B cell (primary cell): ENCODE results near the gene DNAJB8. TPM values are rescaled to one million over a fixed set of nuclear protein-coding genes. Genes with fewer than 3 reads are reported as not detected.

Experiments used
- ATAC-seq: fragments of 200-7000 bp; cut with Tn5 transposase; one replicate; pipeline ENCODE4 v1.10.0; 2021; ENCODE audit warnings: low read depth, mild to moderate bottlenecking, moderate number of reproducible peaks, moderate library complexity
- CTCF ChIA-PET: fragments of 350-600 bp; sonication (Branson Sonifier 250); formaldehyde crosslinking; loops from one replicate; lab custom pipeline; 2021; ENCODE audit warnings: antibody characterized with exemption, inconsistent platforms; lab: Charles Lee
- POLR2A ChIA-PET: fragments of 350-600 bp; sonication (Branson Sonifier 250); formaldehyde crosslinking; loops from one replicate; lab custom pipeline; 2021; ENCODE audit warnings: antibody characterized with exemption; lab: Charles Lee
- DNase-seq: peaks from one replicate; pipeline ENCODE4 v3.0.0; 2013
- H2AFZ ChIP-seq: 2 replicates; pipeline ENCODE4 v1.6.1; 2012; ENCODE audit warnings: mild to moderate bottlenecking, low read depth, low read length; ENCODE audit not compliant: insufficient read depth, poor library complexity, severe bottlenecking
- H3K27ac ChIP-seq, 2 donors: 1 replicate in 1 of 2; 2 replicates in 1 of 2; pipeline ENCODE4 v1.5.1; 2012 to 2013; ENCODE audit warnings: low read length in 2 of 2, mild to moderate bottlenecking in 2 of 2, moderate library complexity in 1 of 2
- H3K27me3 ChIP-seq, 4 experiments: fragments of 200-600 bp in 1 of 4; sonication (generic) in 1 of 4; replicated peaks in 1 of 4; 1 replicate in 2 of 4; 2 replicates in 2 of 4; pipeline versions ENCODE4 v1.6.1 to v1.7.0; 2013 to 2016; ENCODE audit warnings: low read length in 3 of 4, mild to moderate bottlenecking in 2 of 4, mixed read lengths in 1 of 4, moderate library complexity in 1 of 4; ENCODE audit not compliant: insufficient read depth in 4 of 4, control insufficient read depth in 3 of 4; ENCODE audit errors: control extremely low read depth in 1 of 4
- H3K36me3 ChIP-seq, 2 experiments: replicated peaks in 1 of 2; 1 replicate in 1 of 2; 2 replicates in 1 of 2; pipeline versions ENCODE4 v1.6.1 to v1.7.1; 2013; ENCODE audit warnings: low read length in 1 of 2; ENCODE audit not compliant: insufficient read depth in 2 of 2, control insufficient read depth in 1 of 2; ENCODE audit errors: control extremely low read depth in 1 of 2, extremely low read depth in 1 of 2
- H3K4me1 ChIP-seq, 2 donors: fragments of 200-600 bp in 1 of 2; sonication (generic) in 1 of 2; 1 replicate in 1 of 2; 2 replicates in 1 of 2; pipeline versions ENCODE4 v1.5.1 to v1.6.1; 2013 to 2017; ENCODE audit warnings: low read length in 2 of 2; ENCODE audit not compliant: control insufficient read depth in 2 of 2, insufficient read depth in 2 of 2
- H3K4me2 ChIP-seq: replicated peaks from 2 replicates; pipeline ENCODE3; 2012; ENCODE audit warnings: mild to moderate bottlenecking, low read depth, low read length; ENCODE audit not compliant: poor library complexity, severe bottlenecking
- H3K4me3 ChIP-seq, 5 experiments: fragments of 200-600 bp in 1 of 5; sonication (generic) in 1 of 5; 1 replicate in 3 of 5; 2 replicates in 2 of 5; pipeline versions ENCODE4 v1.5.1 to v1.7.0; 2011 to 2016; ENCODE audit warnings: low read length in 4 of 5, mild to moderate bottlenecking in 4 of 5, low read depth in 2 of 5, control low read depth in 1 of 5, moderate library complexity in 1 of 5; ENCODE audit not compliant: insufficient read depth in 1 of 5; ENCODE audit errors: control extremely low read depth in 1 of 5, extremely low read depth in 1 of 5
- H3K79me2 ChIP-seq: fragments of 200-600 bp; sonication (generic); one replicate; pipeline ENCODE4 v1.6.0; 2016; ENCODE audit warnings: low read length; ENCODE audit not compliant: control insufficient read depth, insufficient read depth
- H3K9ac ChIP-seq: fragments of 200-600 bp; sonication (generic); 2 replicates; pipeline ENCODE4 v1.6.1; 2017; ENCODE audit warnings: mild to moderate bottlenecking, low read length, moderate library complexity
- H3K9me3 ChIP-seq, 3 donors: one replicate each; pipeline versions ENCODE4 v1.6.1 to v1.7.1; 2013; ENCODE audit warnings: low read length in 2 of 3; ENCODE audit not compliant: control insufficient read depth in 2 of 3, insufficient read depth in 1 of 3; ENCODE audit errors: control extremely low read depth in 1 of 3
- H4K20me1 ChIP-seq: 2 replicates; pipeline ENCODE4 v1.6.0; 2012; ENCODE audit warnings: mild to moderate bottlenecking, low read length; ENCODE audit not compliant: insufficient read depth, control insufficient read depth, poor library complexity, severe bottlenecking
- H3K27ac Mint-ChIP-seq: one replicate; pipeline ENCODE4 v1.8.0; 2021; ENCODE audit warnings: mixed read lengths
- H3K27me3 Mint-ChIP-seq: one replicate; pipeline ENCODE4 v1.8.0; 2021; ENCODE audit warnings: mixed read lengths
- H3K4me1 Mint-ChIP-seq: one replicate; pipeline ENCODE4 v1.8.0; 2021; ENCODE audit warnings: mixed read lengths
- H3K4me3 Mint-ChIP-seq: one replicate; pipeline ENCODE4 v1.8.0; 2021; ENCODE audit warnings: mixed read lengths
- H3K9me3 Mint-ChIP-seq: one replicate; pipeline ENCODE4 v1.8.0; 2022; ENCODE audit warnings: mixed read lengths; ENCODE audit not compliant: insufficient read depth
- CTCF ChIP-seq: fragments of 200-600 bp; IDR thresholded peaks from one replicate; pipeline ENCODE4 v1.8.0; 2022; ENCODE audit warnings: antibody characterized with exemption, mild to moderate bottlenecking
- EZH2 ChIP-seq: IDR thresholded peaks from 2 replicates; pipeline ENCODE4 v1.6.1; 2012; ENCODE audit warnings: borderline replicate concordance, low read depth, mild to moderate bottlenecking, moderate library complexity, low read length; ENCODE audit not compliant: insufficient read depth, poor library complexity, severe bottlenecking
- WGBS: methylation state at CpG from one replicate; pipeline ENCODE4 v1.1.5; 2013; ENCODE audit warnings: missing lambda C conversion rate; ENCODE audit not compliant: insufficient coverage; 5-methylcytosine and 5-hydroxymethylcytosine counted together
- intact Hi-C: fragments of 100-400 bp; cut with micrococcal nuclease; formaldehyde crosslinking; loops from one replicate; pipeline ENCODE4 v1.10.0; 2022
- polyA plus RNA-seq: library from polyadenylated mRNA; depleted of rRNA; stranded (reverse); fragments of >200 nt; gene quantifications from 2 replicates; pipeline ENCODE4 v1.2.3, GENCODE V29; 2012
- total RNA-seq, 2 donors: library from RNA; stranded (reverse); fragments of 120-200 nt in 1 of 2; gene quantifications; 1 replicate in 1 of 2; 2 replicates in 1 of 2; pipeline versions ENCODE4 v1.2.3 to v1.2.4, GENCODE V29; 2013 to 2022

Gene DNAJB8
- total and polyA plus RNA-seq, 2 donors (not counting 1 experiment from before 2014, with no cell fraction given) = not detected

GRCh38 chr3:128413003-128413370 lies 53.7 kb downstream of the DNAJB8 start:
- no peak overlapping the region for H3K27ac ChIP-seq
- ATAC-seq (no peak), DNase-seq (no peak)
- intact Hi-C loops = no loop called here
- no peak overlapping the region for H3K4me3 ChIP-seq
- Mint-ChIP-seq H3K27me3 (no peaks in the 10 kb centered on the region), H3K9me3 (no peaks in the 10 kb centered on the region), H3K4me1 (no peaks in the 10 kb centered on the region), H3K27ac (no peak overlapping the region), H3K4me3 (no peak overlapping the region)
- no peaks in the 10 kb centered on the region for H3K27me3 ChIP-seq
- no peak overlapping the region for H3K9ac ChIP-seq
- WGBS = 86% methylated on average over 8 of the region's 8 CpGs
- ChIA-PET CTCF (no interaction called here), POLR2A (no interaction called here)
- no peaks in the 10 kb centered on the region for H3K36me3 ChIP-seq
- no peaks in the 10 kb centered on the region for H3K4me1 ChIP-seq
- H2AFZ ChIP-seq = no peak overlapping the region
- H4K20me1 ChIP-seq = no peaks in the 10 kb centered on the region
- H3K79me2 ChIP-seq = no peaks in the 10 kb centered on the region
- TF ChIP-seq EZH2 = no peak
- TF ChIP-seq CTCF = no peak
- peaks cover 0 to under 1% (median 0%) of the 10 kb centered on the region in 3 donors for H3K9me3 ChIP-seq
- no peak overlapping the region for H3K4me2 ChIP-seq

Other genes with a start within 250 kb of the DNAJB8 start
- gene GATA2, start 26.3 kb upstream of the DNAJB8 start, total RNA-seq = not detected in 2 replicates
- 0.27 TPM in 1 of 2 replicates, not detected in the other for gene GATA2, start 26.3 kb upstream of the DNAJB8 start, polyA plus RNA-seq
- gene RPN1, start 183.9 kb upstream of the DNAJB8 start, total RNA-seq = 80.6 and 83.2 TPM in 2 replicates
- gene RPN1, start 183.9 kb upstream of the DNAJB8 start, polyA plus RNA-seq = 40.4 and 47.7 TPM in 2 replicates